Keratinocyte (primary cell): ENCODE measurements around the gene UNC13B. TPM values are rescaled to one million over a fixed set of nuclear protein-coding genes. Genes with fewer than 3 reads are reported as not detected.
A peak's percentile ranks its signal among the peaks of the same experiment; 100 is the strongest.

Experiments used
- DNase-seq: peaks from one replicate; pipeline ENCODE4 v3.0.0-alpha.2; 2011; ENCODE audit warnings: low read depth, missing footprints, low spot score
- FAIRE-seq: peaks from 2 replicates; lab custom pipeline; 2011; peaks lifted over from hg19 to GRCh38; lab: Jason Lieb, UNC
- H2AFZ ChIP-seq: 2 replicates; pipeline ENCODE4 v1.6.0; 2012; ENCODE audit warnings: low read length, control low read depth, inconsistent platforms; ENCODE audit not compliant: control insufficient read depth
- H3K27ac ChIP-seq: 2 replicates; pipeline ENCODE4 v1.5.1; 2011; ENCODE audit warnings: low read length; ENCODE audit not compliant: control insufficient read depth, insufficient read depth
- H3K27me3 ChIP-seq: 3 replicates; pipeline ENCODE4 v1.6.0; 2011; ENCODE audit warnings: low read length; ENCODE audit not compliant: control insufficient read depth, insufficient read depth; ENCODE audit errors: extremely low read depth
- H3K36me3 ChIP-seq, 2 experiments: 2 replicates in 1 of 2; 3 replicates in 1 of 2; pipeline ENCODE4 v1.5.1; 2011; ENCODE audit warnings: low read length in 2 of 2, mild to moderate bottlenecking in 1 of 2; ENCODE audit not compliant: control insufficient read depth in 2 of 2, insufficient read depth in 2 of 2; ENCODE audit errors: extremely low read depth in 1 of 2
- H3K4me1 ChIP-seq: 3 replicates; pipeline ENCODE4 v1.5.1; 2011; ENCODE audit warnings: low read length; ENCODE audit not compliant: control insufficient read depth, insufficient read depth; ENCODE audit errors: extremely low read depth
- H3K4me2 ChIP-seq: 3 replicates; pipeline ENCODE4 v1.6.0; 2011; ENCODE audit warnings: low read depth, low read length; ENCODE audit not compliant: control insufficient read depth, insufficient read depth; ENCODE audit errors: extremely low read depth
- H3K4me3 ChIP-seq, 3 experiments: fragments of 200-600 bp in 1 of 3; sonication (generic) in 1 of 3; 2 replicates in 2 of 3; 3 replicates in 1 of 3; pipeline ENCODE4 v1.5.1; 2011 to 2016; ENCODE audit warnings: low read length in 3 of 3, mild to moderate bottlenecking in 3 of 3, control low read depth in 2 of 3, inconsistent platforms in 1 of 3, low read depth in 1 of 3, mixed read lengths in 1 of 3, mixed run types in 1 of 3, moderate library complexity in 1 of 3; ENCODE audit not compliant: control insufficient read depth in 2 of 3, insufficient read depth in 2 of 3; ENCODE audit errors: extremely low read depth in 1 of 3
- H3K79me2 ChIP-seq: 2 replicates; pipeline ENCODE4 v1.6.0; 2012; ENCODE audit warnings: low read length; ENCODE audit not compliant: control insufficient read depth, insufficient read depth
- H3K9ac ChIP-seq: 3 replicates; pipeline ENCODE4 v1.6.0; 2011; ENCODE audit warnings: low read length; ENCODE audit not compliant: control insufficient read depth, insufficient read depth; ENCODE audit errors: extremely low read depth
- H3K9me1 ChIP-seq: 3 replicates; pipeline ENCODE4 v1.6.0; 2011; ENCODE audit warnings: low read length; ENCODE audit not compliant: control insufficient read depth, insufficient read depth; ENCODE audit errors: extremely low read depth
- H3K9me3 ChIP-seq: 2 replicates; pipeline ENCODE4 v1.5.1; 2012; ENCODE audit warnings: low read depth, low read length; ENCODE audit not compliant: control insufficient read depth
- H4K20me1 ChIP-seq: 3 replicates; pipeline ENCODE4 v1.6.0; 2011; ENCODE audit warnings: low read length; ENCODE audit not compliant: control insufficient read depth, insufficient read depth; ENCODE audit errors: extremely low read depth
- CTCF ChIP-seq, 3 experiments: IDR thresholded peaks in 1 of 3; conservative IDR thresholded peaks in 1 of 3; optimal IDR thresholded peaks in 1 of 3; 2 replicates in 2 of 3; 3 replicates in 1 of 3; pipeline versions ENCODE3 to v1.5.1; 2011; ENCODE audit warnings: low read length in 3 of 3, mild to moderate bottlenecking in 3 of 3, moderate library complexity in 2 of 3, control low read depth in 1 of 3, inconsistent platforms in 1 of 3; ENCODE audit not compliant: insufficient read depth in 2 of 3; ENCODE audit errors: extremely low read depth in 1 of 3
- EZH2 ChIP-seq: IDR thresholded peaks from one replicate; pipeline ENCODE4 v1.6.1; 2012; ENCODE audit warnings: inconsistent platforms, mild to moderate bottlenecking, low read length, moderate library complexity
- dilution Hi-C: fragments of 300-500 bp; cut with MboI; formaldehyde crosslinking; loops from one replicate; pipeline ENCODE4 v1.7.0; 2020; ENCODE audit warnings: low sequenced_read_pairs; ENCODE audit not compliant: extremely low pct_ligation_motif_present
- polyA plus RNA-seq, 5 experiments: library from polyadenylated mRNA; depleted of rRNA in 3 of 5; stranded (reverse) in 3 of 5; stranded (forward) in 1 of 5; unstranded in 1 of 5; fragments of >200 nt; gene quantifications; 1 replicate in 1 of 5; 2 replicates in 3 of 5; 3 replicates in 1 of 5; pipeline versions ENCODE4 v1.2.1 to v1.2.3, GENCODE V29; 2011 to 2012; ENCODE audit warnings: missing spikeins in 2 of 5, low read depth in 1 of 5, low replicate concordance in 1 of 5

Gene UNC13B
- polyA plus RNA-seq, 1 donor (not counting 4 experiments of a cell fraction or from before 2014, with no cell fraction given): 9.3 TPM

- H3K9ac ChIP-seq: no peak overlapping the region
- FAIRE-seq (no peak), DNase-seq (no peak)
- dilution Hi-C loops: no loop called here
- no peaks in the 10 kb centered on the region for H3K27me3 ChIP-seq
- H3K27ac ChIP-seq: no peak overlapping the region
- no peaks in the 10 kb centered on the region for H3K36me3 ChIP-seq
- H3K9me3 ChIP-seq: no peaks in the 10 kb centered on the region
- peaks cover 9% of the 10 kb centered on the region for H3K4me1 ChIP-seq
- no peak for TF ChIP-seq EZH2
- TF ChIP-seq CTCF (optimal IDR thresholded peaks at IDR 0.05 in 1 of 3, IDR thresholded peaks at IDR 0.05 in 1 of 3, conservative IDR thresholded peaks at IDR 0.05 in 1 of 3; ENCODE audit: extremely low read depth in 1 of 3, insufficient read depth in 2 of 3, low read length in 3 of 3): no peak
- no peak overlapping the region for H2AFZ ChIP-seq
- no peaks in the 10 kb centered on the region for H3K9me1 ChIP-seq
- no peak overlapping the region for H3K4me3 ChIP-seq
- no peaks in the 10 kb centered on the region for H3K79me2 ChIP-seq
- H3K4me2 ChIP-seq: no peak overlapping the region
- H4K20me1 ChIP-seq: no peaks in the 10 kb centered on the region
Observed at GRCh38 chr9:35158501-35159280, 3.1 kb upstream of the UNC13B start.

- Histone ChIP-seq H4K20me1 (no peaks in the 10 kb centered on the region), H3K36me3 (no peaks in the 10 kb centered on the region), H3K4me3 (peak overlapping the region; percentile 54 to 95 (median 73)), H3K4me1 (peaks cover 9% of the 10 kb centered on the region), H3K9me3 (no peaks in the 10 kb centered on the region), H3K27ac (no peak overlapping the region), H3K79me2 (no peaks in the 10 kb centered on the region), H3K9ac (peak overlapping the region; percentile 51), H2AFZ (peak overlapping the region; percentile 73), H3K27me3 (no peaks in the 10 kb centered on the region), H3K9me1 (no peaks in the 10 kb centered on the region), H3K4me2 (peak overlapping the region; percentile 69)
- DNase-seq: no peak
- FAIRE-seq: peak; percentile 20
- TF ChIP-seq EZH2 (no peak), CTCF (optimal IDR thresholded peaks at IDR 0.05 in 1 of 3, IDR thresholded peaks at IDR 0.05 in 1 of 3, conservative IDR thresholded peaks at IDR 0.05 in 1 of 3; ENCODE audit: extremely low read depth in 1 of 3, insufficient read depth in 2 of 3, low read length in 3 of 3) (no peak)
- dilution Hi-C loops: no loop called here
Observed at GRCh38 chr9:35162605-35163315, 951 bp downstream of the UNC13B start.
